PC-3 (cell line): ENCODE results near the gene OR2T12. TPM values are rescaled to one million over a fixed set of nuclear protein-coding genes. Genes with fewer than 3 reads are reported as not detected.

ENCODE experiments used
- ATAC-seq: fragments of 200-7000 bp; cut with Tn5 transposase; 2 replicates; pipeline ENCODE4 v1.9.1; 2020; ENCODE audit warnings: mild to moderate bottlenecking, moderate library complexity
- Bru-seq: library from RNA; stranded (reverse); fragments of 400-500 nt; gene quantifications from one replicate; lab custom pipeline; 2021; lab: Mats Ljungman, UMichigan
- BruChase-seq, 2 experiments: library from RNA; stranded (reverse); fragments of 400-500 nt; gene quantifications; one replicate each; lab custom pipeline; 2021; lab: Mats Ljungman, UMichigan
- BruUV-seq: library from RNA; stranded (reverse); fragments of 400-500 nt; replicated peaks from 2 replicates; lab custom pipeline; 2021; lab: Mats Ljungman, UMichigan
- CTCF ChIA-PET: fragments of 300-600 bp; sonication (Branson Sonifier 250); formaldehyde crosslinking; loops from one replicate; lab custom pipeline; 2022; ENCODE audit warnings: antibody characterized with exemption; lab: Charles Lee
- POLR2A ChIA-PET: fragments of 300-600 bp; sonication (Branson Sonifier 250); formaldehyde crosslinking; loops from one replicate; lab custom pipeline; 2022; ENCODE audit warnings: antibody characterized with exemption; ENCODE audit not compliant: unreplicated experiment; lab: Charles Lee
- DNase-seq: peaks from one replicate; pipeline ENCODE4 v3.0.0-alpha.2; 2015
- H2AFZ ChIP-seq: fragments of 300-600 bp; sonication (generic); 2 replicates; pipeline ENCODE4 v1.6.0; 2016; ENCODE audit warnings: antibody characterized with exemption, low read length
- H3F3A ChIP-seq: fragments of 300-600 bp; sonication (generic); one replicate; pipeline ENCODE4 v1.6.0; 2017; ENCODE audit warnings: antibody characterized with exemption, low read length, control low read depth, mild to moderate bottlenecking; ENCODE audit not compliant: unreplicated experiment
- H3K27ac ChIP-seq: fragments of 300-600 bp; sonication (generic); 2 replicates; pipeline ENCODE4 v1.5.1; 2016; ENCODE audit warnings: mild to moderate bottlenecking, low read length
- H3K27me3 ChIP-seq: fragments of 300-600 bp; sonication (generic); 2 replicates; pipeline ENCODE4 v1.6.1; 2016; ENCODE audit warnings: low read length, mixed read lengths
- H3K36me3 ChIP-seq: fragments of 300-600 bp; sonication (generic); 2 replicates; pipeline ENCODE4 v1.6.1; 2016; ENCODE audit warnings: low read depth, mixed run types, low read length, mixed read lengths
- H3K4me1 ChIP-seq: fragments of 300-600 bp; sonication (generic); 2 replicates; pipeline ENCODE4 v1.5.1; 2016; ENCODE audit warnings: low read length; ENCODE audit not compliant: insufficient read depth
- H3K4me2 ChIP-seq: fragments of 300-600 bp; sonication (generic); 2 replicates; pipeline ENCODE4 v1.6.0; 2016; ENCODE audit warnings: low read length
- H3K4me3 ChIP-seq: fragments of 300-600 bp; sonication (generic); 2 replicates; pipeline ENCODE4 v1.5.1; 2016; ENCODE audit warnings: mild to moderate bottlenecking, low read length, mixed read lengths
- H3K79me2 ChIP-seq: fragments of 300-600 bp; sonication (generic); 2 replicates; pipeline ENCODE4 v1.6.1; 2017; ENCODE audit warnings: low read length, mixed read lengths
- H3K9ac ChIP-seq: fragments of 300-600 bp; sonication (generic); 2 replicates; pipeline ENCODE4 v1.6.0; 2016; ENCODE audit warnings: mild to moderate bottlenecking, low read length
- H3K9me2 ChIP-seq: fragments of 300-600 bp; sonication (generic); replicated peaks from 2 replicates; pipeline ENCODE4 v1.6.1; 2016; ENCODE audit warnings: mixed run types, low read length, mixed read lengths
- H3K9me3 ChIP-seq: fragments of 300-600 bp; sonication (generic); 2 replicates; pipeline ENCODE4 v1.6.1; 2016; ENCODE audit warnings: low read length, mixed read lengths
- H4K20me1 ChIP-seq: fragments of 300-600 bp; sonication (generic); 2 replicates; pipeline ENCODE4 v1.6.1; 2016; ENCODE audit warnings: low read length, mixed read lengths
- CTCF ChIP-seq: fragments of 300-600 bp; sonication (generic); conservative IDR thresholded peaks from 2 replicates; pipeline ENCODE4 v1.5.1; 2017; ENCODE audit warnings: antibody characterized with exemption, low read depth, mild to moderate bottlenecking, low read length
- EZH2 ChIP-seq: fragments of 300-600 bp; sonication (generic); IDR thresholded peaks from one replicate; pipeline ENCODE4 v1.6.1; 2017; ENCODE audit warnings: antibody characterized with exemption, mild to moderate bottlenecking, low read length; ENCODE audit not compliant: unreplicated experiment
- EZH2phosphoT487 ChIP-seq: fragments of 300-600 bp; sonication (generic); IDR thresholded peaks from 2 replicates; pipeline ENCODE4 v1.6.1; 2018; ENCODE audit warnings: mild to moderate bottlenecking, antibody characterized with exemption, low read length, borderline replicate concordance
- intact Hi-C: fragments of 100-400 bp; cut with micrococcal nuclease; formaldehyde crosslinking; loops from 2 replicates; pipeline ENCODE4 v1.9.0; 2023
- long read RNA-seq: library from polyadenylated mRNA; unstranded; transcript quantifications from one replicate; pipeline ENCODE4 v2.0.0, GENCODE V29; 2021; ENCODE audit not compliant: unreplicated experiment
- total RNA-seq: library from RNA; depleted of rRNA; stranded (reverse); fragments of >200 nt; gene quantifications from 2 replicates; pipeline ENCODE4 v1.2.3, GENCODE V29; 2014; rRNA removed

Gene OR2T12
- total RNA-seq (not detected in 2 replicates), Bru-seq, nascent RNA (percentile 3 among the genes with signal in this experiment), BruChase-seq, experiment 1, labeled RNA remaining after a 6-hour chase (not detected), BruChase-seq, experiment 2, labeled RNA remaining after a 2-hour chase (not detected)
- long read RNA-seq = 0 reads

- Histone ChIP-seq H4K20me1 (no peaks in the 10 kb centered on the region), H3K9me3 (no peaks in the 10 kb centered on the region), H3K4me1 (0 out of 2 replicates have a peak, but pooled peaks cover 3% of the 10 kb centered on the region), H3K79me2 (no peaks in the 10 kb centered on the region), H3F3A (no peaks in the 10 kb centered on the region), H3K9me2 (no peaks in the 10 kb centered on the region), H3K9ac (no peak within 1 kb of the TSS), H3K4me2 (no peak within 1 kb of the TSS), H3K4me3 (no peak within 1 kb of the TSS), H3K36me3 (no peaks in the 10 kb centered on the region), H2AFZ (no peak within 1 kb of the TSS), H3K27ac (no peak within 1 kb of the TSS), H3K27me3 (0 out of 2 replicates have a peak, but pooled peaks cover 3% of the 10 kb centered on the region)
- POLR2A ChIA-PET = no interaction called here
- DNase-seq = no peak
- TF ChIP-seq CTCF (no peak), EZH2phosphoT487 (no peak), EZH2 (no peak)
- no TSS peak for BruUV-seq
- intact Hi-C loops = no loop called here
- CTCF ChIA-PET = no interaction called here
- no peak for ATAC-seq
Measured at GRCh38 chr1:248303324-248303723, at the start of gene OR2T12. Gene OR2T12 (minus strand): TSS chr1:248303424. CDS start chr1:248295578, 7,846 bp downstream.

GRCh38 chr1:248348475-248348874 lies 45.3 kb upstream of the OR2T12 start, which contains the start of gene OR14C36:
Gene OR14C36 (plus strand): TSS chr1:248348775. CDS start chr1:248348775, 0 bp downstream.
- intact Hi-C loops = no loop called here
- Histone ChIP-seq H3K79me2 (no peaks in the 10 kb centered on the region), H3K9me2 (no peaks in the 10 kb centered on the region), H3K4me3 (no peak within 1 kb of the TSS), H3K36me3 (no peaks in the 10 kb centered on the region), H3K27ac (no peak within 1 kb of the TSS), H3K4me1 (no peaks in the 10 kb centered on the region), H3K27me3 (peaks cover 24% of the 10 kb centered on the region), H2AFZ (no peak within 1 kb of the TSS), H3K9ac (no peak within 1 kb of the TSS), H4K20me1 (no peaks in the 10 kb centered on the region), H3K9me3 (no peaks in the 10 kb centered on the region), H3K4me2 (no peak within 1 kb of the TSS), H3F3A (no peaks in the 10 kb centered on the region)
- ChIA-PET CTCF (no interaction called here), POLR2A (no interaction called here)
- TF ChIP-seq CTCF (no peak), EZH2phosphoT487 (no peak), EZH2 (no peak)
- ATAC-seq (no peak), DNase-seq (no peak)
- no TSS peak for BruUV-seq

- no peaks in the 10 kb centered on the region for H3K4me1 ChIP-seq
- H3K9me2 ChIP-seq = no peaks in the 10 kb centered on the region
- TF ChIP-seq CTCF (no peak), EZH2phosphoT487 (no peak), EZH2 (no peak)
- ChIA-PET POLR2A (no interaction called here), CTCF (no interaction called here)
- H3K9me3 ChIP-seq = no peaks in the 10 kb centered on the region
- BruUV-seq = no TSS peak
- H4K20me1 ChIP-seq = no peaks in the 10 kb centered on the region
- H3K27me3 ChIP-seq = peaks cover 7% of the 10 kb centered on the region
- no peak overlapping the region for H2AFZ ChIP-seq
- intact Hi-C loops = no loop called here
- no peaks in the 10 kb centered on the region for H3F3A ChIP-seq
- H3K79me2 ChIP-seq = no peaks in the 10 kb centered on the region
- no peaks in the 10 kb centered on the region for H3K36me3 ChIP-seq
- H3K9ac ChIP-seq = no peak overlapping the region
- H3K4me2 ChIP-seq = no peak overlapping the region
- ATAC-seq = no peak
- H3K27ac ChIP-seq = no peak overlapping the region
- H3K4me3 ChIP-seq = no peak overlapping the region
- no peak for DNase-seq
Measured at GRCh38 chr1:248343451-248343850, 40.2 kb upstream of the OR2T12 start.
